ENCODE results near the gene SERTAD2.

The SERTAD2 gene

GRCh38 chr2:64646007-64646880, 7.5 kb downstream of the SERTAD2 start:
- DNase-seq = peak; percentile 79

GRCh38 chr2:64644458-64645382, 9.0 kb downstream of the SERTAD2 start:
- DNase-seq = peak; percentile 97

GRCh38 chr2:64643838-64644457, 9.8 kb downstream of the SERTAD2 start:
- DNase-seq = no peak

- DNase-seq = no peak
Measured at GRCh38 chr2:64641599-64641998, 12.1 kb downstream of the SERTAD2 start.

GRCh38 chr2:64640153-64641044, 13.3 kb downstream of the SERTAD2 start:
- no peak for DNase-seq

GRCh38 chr2:64639691-64640090, 14.0 kb downstream of the SERTAD2 start:
- no peak for DNase-seq

GRCh38 chr2:64638502-64639120, 15.1 kb downstream of the SERTAD2 start:
- no peak for DNase-seq

- DNase-seq = no peak
Measured at GRCh38 chr2:64637931-64638330, 15.8 kb downstream of the SERTAD2 start.

- DNase-seq = no peak
Measured at GRCh38 chr2:64637000-64637635, 16.6 kb downstream of the SERTAD2 start.

- DNase-seq = no peak
Measured at GRCh38 chr2:64635976-64636911, 17.5 kb downstream of the SERTAD2 start.

- no peak for DNase-seq
Measured at GRCh38 chr2:64634345-64635267, 19.1 kb downstream of the SERTAD2 start.

- DNase-seq = peak; percentile 11
Measured at GRCh38 chr2:64632835-64633819, 20.6 kb downstream of the SERTAD2 start.

GRCh38 chr2:64631771-64632170, 21.9 kb downstream of the SERTAD2 start:
- DNase-seq = no peak

GRCh38 chr2:64630752-64631151, 23.0 kb downstream of the SERTAD2 start:
- no peak for DNase-seq

GRCh38 chr2:64629875-64630274, 23.8 kb downstream of the SERTAD2 start:
- DNase-seq = no peak

- no peak for DNase-seq
Measured at GRCh38 chr2:64629329-64629781, 24.4 kb downstream of the SERTAD2 start.

Measured in NCI-H2171 treated with DMSO at 0.1 percent for 48 hours (cell line).